Fibroblast of skin of right biceps (primary cell): ENCODE measurements around the gene SART3.
A peak's percentile ranks its signal among the peaks of the same experiment; 100 is the strongest.

Source experiments
- DNase-seq: peaks from one replicate; pipeline ENCODE4 v3.0.0-alpha.2; 2013

SART3 gene

DNA sequence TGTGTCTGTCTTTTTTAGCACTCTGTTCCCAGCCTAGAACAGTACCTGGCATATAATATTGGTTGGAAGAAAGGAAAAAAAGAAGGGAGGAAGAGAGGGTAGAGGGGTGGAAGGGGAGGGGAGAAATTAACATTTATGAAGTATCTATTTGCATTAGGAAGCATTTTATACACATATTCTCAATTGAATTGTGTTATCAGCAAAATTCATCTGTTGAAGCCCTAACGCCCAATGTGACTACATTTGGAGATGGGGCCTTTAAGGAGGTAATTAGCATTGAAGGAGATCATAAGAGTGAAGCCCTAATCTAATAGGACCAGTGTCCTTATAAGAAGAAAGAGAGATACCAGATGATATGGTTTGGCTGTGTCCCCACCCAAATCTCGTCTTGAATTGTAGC, 76.1 kb downstream of the SART3 start:
- no peak for DNase-seq

DNA sequence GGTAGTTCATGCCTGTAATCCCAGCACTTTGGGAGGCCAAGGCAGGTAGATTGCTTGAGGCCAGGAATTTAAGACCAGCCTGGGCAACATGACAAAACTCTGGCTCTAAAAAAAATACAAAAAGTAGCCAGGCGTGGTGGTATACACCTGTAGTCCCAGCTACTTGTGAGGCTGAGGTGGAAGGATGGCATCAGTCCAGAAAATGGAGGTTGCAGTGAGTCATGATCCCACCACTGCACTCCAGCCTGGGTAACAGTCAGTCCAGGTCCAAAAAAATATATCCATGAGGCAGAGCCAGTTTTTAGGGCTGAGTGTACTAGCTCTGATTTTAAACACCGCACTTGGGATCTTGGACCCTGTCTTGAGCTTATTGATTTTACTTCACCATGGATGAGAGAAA, 76.5 kb downstream of the SART3 start:
- DNase-seq, result no peak

- DNase-seq, result no peak
Observed at GRCh38 chr12:108483213-108484059, 77.5 kb downstream of the SART3 start.

- DNase-seq, result peak; percentile 3
Observed at GRCh38 chr12:108482717-108483212, 78.2 kb downstream of the SART3 start.

DNA sequence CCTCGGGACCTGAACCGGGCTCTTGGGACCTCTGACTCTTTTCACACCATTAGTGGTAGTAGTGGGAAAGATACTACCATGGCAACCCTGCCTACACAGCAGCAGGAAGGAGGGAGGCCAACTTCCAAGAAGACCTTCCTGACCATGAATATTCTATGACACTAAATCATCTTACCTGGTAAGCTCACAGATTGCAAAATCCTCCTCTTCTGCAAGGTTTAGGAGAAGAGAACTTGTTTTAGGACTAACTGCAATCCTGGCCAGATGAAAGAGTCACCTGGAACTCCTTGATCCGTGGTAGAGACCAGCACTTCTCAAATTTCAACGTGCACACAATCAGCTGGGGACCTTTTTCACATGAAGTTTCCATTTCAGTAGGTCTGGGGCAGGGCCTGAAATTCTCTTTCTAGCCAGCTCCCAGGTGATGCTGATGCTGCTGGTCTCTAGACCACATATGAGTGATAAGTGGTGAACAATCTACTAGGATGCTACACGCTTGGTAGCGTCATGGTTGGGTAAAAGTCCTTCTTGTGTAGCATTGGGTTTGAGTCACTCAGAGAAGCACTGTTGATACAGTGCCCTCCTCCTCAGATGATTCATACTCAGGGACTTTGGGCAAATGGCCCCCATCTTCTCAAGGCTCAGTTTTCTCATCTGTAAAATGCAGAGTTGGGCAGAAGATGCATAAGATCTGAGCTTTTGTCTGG, 81.5 kb downstream of the SART3 start:
- DNase-seq, result no peak

DNA sequence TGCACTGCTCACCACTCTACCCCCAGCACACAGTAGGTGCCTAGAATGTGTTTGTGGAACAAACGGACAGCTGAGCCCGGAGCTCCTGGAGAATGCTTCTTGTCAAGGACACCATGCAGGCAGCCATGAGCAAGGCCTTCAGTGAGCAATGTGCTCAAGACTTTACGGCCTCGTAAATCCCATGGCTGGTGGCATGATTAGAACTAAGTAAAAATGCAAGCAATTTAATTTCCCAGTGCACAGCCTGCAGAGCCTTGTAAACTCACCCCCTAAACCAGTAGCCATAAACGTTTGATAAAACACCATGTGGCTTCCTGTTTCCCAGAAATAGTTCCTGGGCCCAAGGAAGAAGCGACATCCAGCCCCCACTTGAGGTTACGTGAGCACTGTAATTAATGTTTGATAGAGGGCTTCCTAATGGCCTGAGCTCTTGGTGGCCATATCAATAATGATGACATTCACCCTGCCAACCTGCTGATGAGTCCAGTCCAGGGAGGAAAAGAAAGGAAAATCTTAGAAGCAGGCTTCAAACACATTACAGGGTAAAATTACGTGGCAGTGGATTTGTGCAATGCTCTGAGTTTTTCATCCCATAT, 82.3 kb downstream of the SART3 start:
- no peak for DNase-seq

- no peak for DNase-seq
Observed at GRCh38 chr12:108477881-108478259, 83.1 kb downstream of the SART3 start.

DNA sequence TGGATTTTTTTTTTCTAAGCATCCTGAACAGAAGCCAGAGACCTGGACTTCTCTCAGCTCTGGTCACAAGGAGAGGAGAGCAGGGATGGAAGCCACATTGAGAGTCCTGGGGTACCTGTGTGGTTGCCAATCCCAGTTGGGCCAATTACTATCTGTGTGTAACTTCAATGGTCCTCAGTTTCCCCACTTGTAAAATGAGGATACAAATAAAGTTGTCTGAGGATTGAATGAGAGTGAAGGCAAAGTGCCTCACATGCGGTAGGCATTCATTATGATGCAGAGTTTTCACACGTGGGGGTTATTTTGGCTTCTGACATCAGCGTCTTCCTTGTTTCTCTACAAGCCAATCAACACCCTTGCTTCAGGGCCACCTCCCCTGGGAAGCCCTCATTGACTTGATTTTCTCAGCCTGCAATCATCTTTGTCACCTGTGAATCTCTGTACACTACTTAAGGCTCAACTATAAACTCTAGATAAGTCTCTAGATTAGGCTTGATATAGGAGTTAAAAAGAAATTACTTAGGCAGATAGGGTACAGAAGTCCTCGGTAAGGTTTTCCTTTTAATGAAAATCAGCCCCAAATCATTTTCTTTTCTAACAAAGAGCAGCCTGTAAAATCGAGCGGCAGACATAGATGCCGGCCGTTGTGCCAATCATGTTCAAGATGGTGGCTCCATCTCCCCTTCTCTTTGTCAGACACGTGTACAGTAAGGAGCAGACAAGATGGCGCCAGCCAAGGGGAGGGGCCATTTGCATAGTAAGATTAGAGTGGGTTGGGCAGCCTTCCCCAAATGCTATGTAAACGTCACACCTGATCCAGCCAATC, 83.7 kb downstream of the SART3 start:
- no peak for DNase-seq

GRCh38 chr12:108475396-108475795, 85.6 kb downstream of the SART3 start:
- DNase-seq, result no peak

GRCh38 chr12:108473400-108474055, 87.4 kb downstream of the SART3 start:
- DNase-seq, result no peak
